HEK293 (cell line): Measurements from ENCODE around the gene HOXA10.
A peak's percentile ranks its signal among the peaks of the same experiment; 100 is the strongest.

Experiments used
- CTCF ChIA-PET: fragments of 350-600 bp; formaldehyde crosslinking; extraction: SDS; loops from one replicate; lab custom pipeline; 2021; ENCODE audit warnings: antibody characterized with exemption; lab: Yijun Ruan, JAX
- POLR2A ChIA-PET: fragments of 300-600 bp; formaldehyde crosslinking; extraction: SDS; loops from one replicate; lab custom pipeline; 2020; ENCODE audit warnings: antibody characterized with exemption, inconsistent platforms; lab: Yijun Ruan, JAX
- H3K27ac ChIP-seq: fragments of 200-500 bp; sonication (Bioruptor generic); 2 replicates; pipeline ENCODE4 v1.5.1; 2014; ENCODE audit warnings: low read depth, low read length, control low read depth, inconsistent platforms; ENCODE audit errors: extremely low read depth
- H3K36me3 ChIP-seq, 2 experiments: fragments of 200-500 bp in 1 of 2; sonication (Bioruptor generic) in 1 of 2; 1 replicate in 1 of 2; 2 replicates in 1 of 2; pipeline ENCODE4 v1.5.1; 2014 to 2017; ENCODE audit warnings: inconsistent platforms in 2 of 2, low read length in 2 of 2; ENCODE audit not compliant: control insufficient read depth in 2 of 2, insufficient read depth in 1 of 2
- H3K4me1 ChIP-seq: fragments of 200-500 bp; sonication (Bioruptor generic); 2 replicates; pipeline ENCODE4 v1.5.1; 2014; ENCODE audit warnings: mild to moderate bottlenecking, low read length, inconsistent platforms; ENCODE audit not compliant: control insufficient read depth, insufficient read depth
- H3K4me3 ChIP-seq: 2 replicates; pipeline ENCODE4 v1.5.1; 2011; ENCODE audit warnings: low read depth, mild to moderate bottlenecking, control low read depth, low read length, moderate library complexity
- H3K9me3 ChIP-seq: fragments of 200-500 bp; sonication (Bioruptor generic); 2 replicates; pipeline ENCODE4 v1.5.1; 2014; ENCODE audit warnings: low read depth, low read length, inconsistent platforms; ENCODE audit not compliant: control insufficient read depth, insufficient read depth
- GFI1B ChIP-seq: fragments of 450-650 bp; formaldehyde crosslinking; IDR thresholded peaks from 2 replicates; pipeline ENCODE4 v1.5.1; 2016; ENCODE audit warnings: missing biosample characterization, missing genetic modification characterization
- GLI2 ChIP-seq: fragments of 450-650 bp; formaldehyde crosslinking; IDR thresholded peaks from 2 replicates; pipeline ENCODE4; 2017; ENCODE audit warnings: missing biosample characterization, missing genetic modification characterization, low read depth, borderline replicate concordance
- GLIS2 ChIP-seq: fragments of 450-650 bp; formaldehyde crosslinking; IDR thresholded peaks from 2 replicates; pipeline ENCODE4 v1.5.1; 2016; ENCODE audit warnings: missing biosample characterization, missing genetic modification characterization
- MZF1 ChIP-seq: fragments of 450-650 bp; formaldehyde crosslinking; IDR thresholded peaks from 2 replicates; pipeline ENCODE4 v1.5.1; 2017; ENCODE audit warnings: missing biosample characterization, missing genetic modification characterization, borderline replicate concordance
- PRDM4 ChIP-seq: fragments of 450-650 bp; formaldehyde crosslinking; IDR thresholded peaks from 2 replicates; pipeline ENCODE4 v1.5.1; 2017; ENCODE audit warnings: missing biosample characterization, missing genetic modification characterization
- SCRT2 ChIP-seq: fragments of 450-650 bp; formaldehyde crosslinking; IDR thresholded peaks from 2 replicates; pipeline ENCODE4 v1.5.1; 2016; ENCODE audit warnings: missing biosample characterization, missing genetic modification characterization
- SP2 ChIP-seq: fragments of 450-650 bp; formaldehyde crosslinking; IDR thresholded peaks from 2 replicates; pipeline ENCODE4 v1.5.1; 2016; ENCODE audit warnings: missing biosample characterization, missing genetic modification characterization
- ZBTB8A ChIP-seq: fragments of 450-650 bp; formaldehyde crosslinking; IDR thresholded peaks from 2 replicates; pipeline ENCODE4 v1.5.1; 2016; ENCODE audit warnings: missing biosample characterization, missing genetic modification characterization
- ZFP69B ChIP-seq: fragments of 450-650 bp; formaldehyde crosslinking; IDR thresholded peaks from 2 replicates; pipeline ENCODE4 v1.5.1; 2016; ENCODE audit warnings: missing biosample characterization, missing genetic modification characterization
- ZNF18 ChIP-seq: fragments of 450-650 bp; formaldehyde crosslinking; IDR thresholded peaks from 2 replicates; pipeline ENCODE4 v1.5.1; 2016; ENCODE audit warnings: missing biosample characterization, missing genetic modification characterization
- ZNF2 ChIP-seq: fragments of 450-650 bp; formaldehyde crosslinking; IDR thresholded peaks from 2 replicates; pipeline ENCODE4 v1.5.1; 2016; ENCODE audit warnings: missing biosample characterization, missing genetic modification characterization
- ZNF391 ChIP-seq: fragments of 450-650 bp; formaldehyde crosslinking; IDR thresholded peaks from 2 replicates; pipeline ENCODE4 v1.5.1; 2016; ENCODE audit warnings: low read depth, missing biosample characterization, missing genetic modification characterization, borderline replicate concordance
- ZNF433 ChIP-seq: fragments of 450-650 bp; formaldehyde crosslinking; IDR thresholded peaks from 2 replicates; pipeline ENCODE4 v1.5.1; 2016; ENCODE audit warnings: missing biosample characterization, missing genetic modification characterization, low read depth
- ZNF610 ChIP-seq: fragments of 450-650 bp; formaldehyde crosslinking; IDR thresholded peaks from 2 replicates; pipeline ENCODE4 v1.5.1; 2016; ENCODE audit warnings: missing biosample characterization, missing genetic modification characterization, borderline replicate concordance
- ZNF629 ChIP-seq: fragments of 450-650 bp; formaldehyde crosslinking; IDR thresholded peaks from 2 replicates; pipeline ENCODE4 v1.5.1; 2017; ENCODE audit warnings: missing biosample characterization, missing genetic modification characterization
- ZNF639 ChIP-seq: fragments of 450-650 bp; formaldehyde crosslinking; IDR thresholded peaks from 2 replicates; pipeline ENCODE4 v1.5.1; 2016; ENCODE audit warnings: missing biosample characterization, missing genetic modification characterization
- ZNF777 ChIP-seq: fragments of 450-650 bp; formaldehyde crosslinking; IDR thresholded peaks from 2 replicates; pipeline ENCODE4 v1.5.1; 2017; ENCODE audit warnings: missing biosample characterization, missing genetic modification characterization, borderline replicate concordance
- ZNF837 ChIP-seq: fragments of 450-650 bp; formaldehyde crosslinking; IDR thresholded peaks from 2 replicates; pipeline ENCODE4 v1.5.1; 2016; ENCODE audit warnings: missing biosample characterization, missing genetic modification characterization
- ZSCAN5A ChIP-seq: fragments of 450-650 bp; formaldehyde crosslinking; IDR thresholded peaks from 2 replicates; pipeline ENCODE4 v1.5.1; 2016; ENCODE audit warnings: missing biosample characterization, missing genetic modification characterization
- TF ChIP-seq, protein P1 (sequence below): fragments of 450-650 bp; formaldehyde crosslinking; IDR thresholded peaks from 2 replicates; pipeline ENCODE4 v1.5.1; 2017; ENCODE audit warnings: missing biosample characterization, missing genetic modification characterization
- TF ChIP-seq, protein P2 (sequence below): fragments of 450-650 bp; formaldehyde crosslinking; IDR thresholded peaks from 2 replicates; pipeline ENCODE4 v1.5.0; 2017; ENCODE audit warnings: missing biosample characterization, missing genetic modification characterization, borderline replicate concordance
- TF ChIP-seq, protein P3 (sequence below): fragments of 450-650 bp; formaldehyde crosslinking; IDR thresholded peaks from 2 replicates; pipeline ENCODE4 v1.5.1; 2017; ENCODE audit warnings: missing biosample characterization, missing genetic modification characterization
- TF ChIP-seq, protein P4 (sequence below): fragments of 450-650 bp; formaldehyde crosslinking; IDR thresholded peaks from 2 replicates; pipeline ENCODE4 v1.5.1; 2016; ENCODE audit warnings: missing biosample characterization, missing genetic modification characterization

Gene HOXA10

DNA sequence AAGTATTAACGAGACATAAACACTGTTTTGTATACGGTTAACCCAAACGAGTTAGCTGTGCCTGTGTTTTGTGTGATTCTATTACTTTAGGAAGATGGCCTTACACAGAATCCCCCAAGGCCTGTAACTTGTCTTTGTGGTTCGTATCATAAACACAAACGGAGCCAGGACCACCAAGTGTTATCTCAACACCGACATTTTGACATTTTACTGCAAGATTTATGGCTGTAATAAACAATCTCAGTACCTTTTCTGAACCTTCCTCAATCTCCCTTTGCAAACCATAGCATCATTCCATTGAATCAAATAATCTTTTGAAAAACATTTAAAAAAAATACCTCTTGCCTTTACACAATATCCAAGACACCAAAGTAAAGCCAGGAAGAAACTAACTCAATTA is 41.1 kb downstream of the HOXA10 start:
- no peak overlapping the region for H3K4me3 ChIP-seq
- ChIA-PET CTCF (interaction anchor here (0.6 to 2.4 kb wide), 7 partner anchors 10 to 763 kb away, joined by 3 to 12 read pairs (median 5); partner anchors contain the start of gene HOXA5), POLR2A (interaction anchor here (1.3 kb wide), 1 partner anchor 32 kb away, joined by 4 read pairs; no protein-coding TSS in a partner anchor)
- H3K36me3 ChIP-seq = peaks cover 5 to 12% of the 10 kb centered on the region in 2 experiments; a peak in 1 of 3 replicates
- no peaks in the 10 kb centered on the region for H3K9me3 ChIP-seq
- peaks cover 71% of the 10 kb centered on the region for H3K4me1 ChIP-seq
- H3K27ac ChIP-seq = peak overlapping the region; percentile 56; the same call in 1 of the 2 replicates
- TF ChIP-seq ZNF629 (peak; percentile 28; the same call in 1 of the 2 replicates), ZNF610 (tag by site-specific recombination) (no peak), ZNF391 (no peak), GFI1B (0 out of 2 replicates have a peak, but pooled peaks have one; percentile 37), ZNF837 (tag by site-specific recombination) (no peak), ZSCAN5A (tag by site-specific recombination) (no peak), PRDM4 (tag by site-specific recombination) (peak; percentile 64), ZNF639 (tag by site-specific recombination) (0 out of 2 replicates have a peak, but pooled peaks have one; percentile 34), GLIS2 (tag by site-specific recombination) (no peak), ZNF777 (tag by site-specific recombination) (no peak), ZNF18 (tag by site-specific recombination) (0 out of 2 replicates have a peak, but pooled peaks have one; percentile 10), ZBTB8A (0 out of 2 replicates have a peak, but pooled peaks have one; percentile 30), ZFP69B (tag by site-specific recombination) (no peak), ZNF2 (peak; percentile 28; the same call in 1 of the 2 replicates), SCRT2 (tag by site-specific recombination) (no peak), GLI2 (tag by site-specific recombination) (0 out of 2 replicates have a peak, but pooled peaks have one; percentile 29), MZF1 (tag by site-specific recombination) (peak; percentile 17; the same call in 1 of the 2 replicates), ZNF433 (tag by site-specific recombination) (no peak), SP2 (tag by site-specific recombination) (no peak)
- TF ChIP-seq, protein P1, sequence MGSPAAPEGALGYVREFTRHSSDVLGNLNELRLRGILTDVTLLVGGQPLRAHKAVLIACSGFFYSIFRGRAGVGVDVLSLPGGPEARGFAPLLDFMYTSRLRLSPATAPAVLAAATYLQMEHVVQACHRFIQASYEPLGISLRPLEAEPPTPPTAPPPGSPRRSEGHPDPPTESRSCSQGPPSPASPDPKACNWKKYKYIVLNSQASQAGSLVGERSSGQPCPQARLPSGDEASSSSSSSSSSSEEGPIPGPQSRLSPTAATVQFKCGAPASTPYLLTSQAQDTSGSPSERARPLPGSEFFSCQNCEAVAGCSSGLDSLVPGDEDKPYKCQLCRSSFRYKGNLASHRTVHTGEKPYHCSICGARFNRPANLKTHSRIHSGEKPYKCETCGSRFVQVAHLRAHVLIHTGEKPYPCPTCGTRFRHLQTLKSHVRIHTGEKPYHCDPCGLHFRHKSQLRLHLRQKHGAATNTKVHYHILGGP (tag by site-specific recombination) = no peak
- TF ChIP-seq, protein P2, sequence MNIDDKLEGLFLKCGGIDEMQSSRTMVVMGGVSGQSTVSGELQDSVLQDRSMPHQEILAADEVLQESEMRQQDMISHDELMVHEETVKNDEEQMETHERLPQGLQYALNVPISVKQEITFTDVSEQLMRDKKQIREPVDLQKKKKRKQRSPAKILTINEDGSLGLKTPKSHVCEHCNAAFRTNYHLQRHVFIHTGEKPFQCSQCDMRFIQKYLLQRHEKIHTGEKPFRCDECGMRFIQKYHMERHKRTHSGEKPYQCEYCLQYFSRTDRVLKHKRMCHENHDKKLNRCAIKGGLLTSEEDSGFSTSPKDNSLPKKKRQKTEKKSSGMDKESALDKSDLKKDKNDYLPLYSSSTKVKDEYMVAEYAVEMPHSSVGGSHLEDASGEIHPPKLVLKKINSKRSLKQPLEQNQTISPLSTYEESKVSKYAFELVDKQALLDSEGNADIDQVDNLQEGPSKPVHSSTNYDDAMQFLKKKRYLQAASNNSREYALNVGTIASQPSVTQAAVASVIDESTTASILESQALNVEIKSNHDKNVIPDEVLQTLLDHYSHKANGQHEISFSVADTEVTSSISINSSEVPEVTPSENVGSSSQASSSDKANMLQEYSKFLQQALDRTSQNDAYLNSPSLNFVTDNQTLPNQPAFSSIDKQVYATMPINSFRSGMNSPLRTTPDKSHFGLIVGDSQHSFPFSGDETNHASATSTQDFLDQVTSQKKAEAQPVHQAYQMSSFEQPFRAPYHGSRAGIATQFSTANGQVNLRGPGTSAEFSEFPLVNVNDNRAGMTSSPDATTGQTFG (tag by site-specific recombination) = no peak
- TF ChIP-seq, protein P3, sequence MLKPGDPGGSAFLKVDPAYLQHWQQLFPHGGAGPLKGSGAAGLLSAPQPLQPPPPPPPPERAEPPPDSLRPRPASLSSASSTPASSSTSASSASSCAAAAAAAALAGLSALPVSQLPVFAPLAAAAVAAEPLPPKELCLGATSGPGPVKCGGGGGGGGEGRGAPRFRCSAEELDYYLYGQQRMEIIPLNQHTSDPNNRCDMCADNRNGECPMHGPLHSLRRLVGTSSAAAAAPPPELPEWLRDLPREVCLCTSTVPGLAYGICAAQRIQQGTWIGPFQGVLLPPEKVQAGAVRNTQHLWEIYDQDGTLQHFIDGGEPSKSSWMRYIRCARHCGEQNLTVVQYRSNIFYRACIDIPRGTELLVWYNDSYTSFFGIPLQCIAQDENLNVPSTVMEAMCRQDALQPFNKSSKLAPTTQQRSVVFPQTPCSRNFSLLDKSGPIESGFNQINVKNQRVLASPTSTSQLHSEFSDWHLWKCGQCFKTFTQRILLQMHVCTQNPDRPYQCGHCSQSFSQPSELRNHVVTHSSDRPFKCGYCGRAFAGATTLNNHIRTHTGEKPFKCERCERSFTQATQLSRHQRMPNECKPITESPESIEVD (tag by site-specific recombination) = peak; percentile 90
- TF ChIP-seq, protein P4, sequence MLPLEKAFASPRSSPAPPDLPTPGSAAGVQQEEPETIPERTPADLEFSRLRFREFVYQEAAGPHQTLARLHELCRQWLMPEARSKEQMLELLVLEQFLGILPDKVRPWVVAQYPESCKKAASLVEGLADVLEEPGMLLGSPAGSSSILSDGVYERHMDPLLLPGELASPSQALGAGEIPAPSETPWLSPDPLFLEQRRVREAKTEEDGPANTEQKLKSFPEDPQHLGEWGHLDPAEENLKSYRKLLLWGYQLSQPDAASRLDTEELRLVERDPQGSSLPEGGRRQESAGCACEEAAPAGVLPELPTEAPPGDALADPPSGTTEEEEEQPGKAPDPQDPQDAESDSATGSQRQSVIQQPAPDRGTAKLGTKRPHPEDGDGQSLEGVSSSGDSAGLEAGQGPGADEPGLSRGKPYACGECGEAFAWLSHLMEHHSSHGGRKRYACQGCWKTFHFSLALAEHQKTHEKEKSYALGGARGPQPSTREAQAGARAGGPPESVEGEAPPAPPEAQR = no peak
